ENCODE results near the gene EMX1.

EMX1 gene

DNA sequence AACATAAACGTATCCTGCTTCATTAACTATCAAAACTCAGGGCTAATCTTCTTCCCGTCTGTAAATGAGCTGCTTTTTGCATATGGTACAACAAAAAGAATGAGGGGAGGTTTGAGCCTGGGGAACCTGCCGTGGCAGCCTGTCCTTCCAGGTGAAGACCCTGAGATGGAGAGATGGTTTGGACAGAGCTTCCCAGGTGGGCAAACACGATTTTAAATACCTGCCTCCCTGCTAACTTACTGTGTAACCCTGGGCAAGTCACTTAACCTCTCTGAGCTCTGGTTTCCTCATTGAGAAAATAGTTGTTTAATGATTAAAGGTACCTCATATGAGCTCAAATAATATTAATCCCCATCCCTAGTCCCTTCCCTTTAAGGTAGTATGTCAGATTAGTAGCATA, 9.0 kb downstream of the EMX1 start:
- no peak for DNase-seq

- DNase-seq = no peak
Measured at GRCh38 chr2:72926811-72927465, 9.6 kb downstream of the EMX1 start.

DNA sequence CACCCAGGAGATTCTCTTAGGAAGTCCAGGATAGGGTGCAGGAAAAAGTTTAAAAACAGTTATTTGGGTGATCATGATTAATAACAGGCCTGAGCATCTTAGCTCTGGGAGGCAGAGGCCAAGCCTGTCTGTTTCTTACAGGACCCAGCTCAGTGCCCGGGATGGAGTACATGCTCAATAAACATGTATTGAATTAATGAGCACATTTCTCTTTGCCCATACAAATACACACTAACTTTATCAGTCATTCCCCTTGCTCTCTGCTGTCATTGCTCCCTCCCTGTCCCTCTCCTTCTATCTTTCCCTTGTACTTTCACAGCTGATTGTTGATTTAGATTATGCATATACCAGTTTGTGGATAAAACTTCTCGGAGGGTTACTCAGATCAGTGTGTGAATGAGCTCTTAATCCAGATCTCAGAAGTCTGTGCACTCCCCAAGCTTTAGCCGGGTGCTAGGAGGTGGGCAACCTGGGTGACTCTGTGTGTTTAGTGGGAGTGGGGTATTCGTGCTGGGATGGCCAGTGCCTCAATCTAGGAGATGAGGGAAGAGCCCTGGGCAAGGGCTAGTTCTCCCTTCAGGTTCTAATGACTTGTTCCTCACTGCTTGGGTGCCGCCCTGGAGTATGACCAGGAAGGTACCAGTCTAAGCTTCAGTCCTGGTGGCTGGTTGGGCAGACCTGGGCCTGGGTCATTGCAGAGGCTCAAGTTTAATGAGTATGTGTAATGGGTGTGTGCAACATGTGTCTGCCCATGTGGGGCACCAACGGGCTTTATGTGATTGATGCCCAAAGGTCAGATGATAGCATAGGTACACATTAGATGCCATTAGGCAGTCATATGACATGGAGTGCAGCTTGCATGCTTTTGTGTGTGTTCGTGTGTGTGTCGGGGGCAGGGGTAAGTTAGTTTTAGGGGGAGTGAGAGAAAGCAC, 10.6 kb downstream of the EMX1 start:
- DNase-seq = no peak

- no peak for DNase-seq
Measured at GRCh38 chr2:72929010-72929409, 11.7 kb downstream of the EMX1 start.

DNA sequence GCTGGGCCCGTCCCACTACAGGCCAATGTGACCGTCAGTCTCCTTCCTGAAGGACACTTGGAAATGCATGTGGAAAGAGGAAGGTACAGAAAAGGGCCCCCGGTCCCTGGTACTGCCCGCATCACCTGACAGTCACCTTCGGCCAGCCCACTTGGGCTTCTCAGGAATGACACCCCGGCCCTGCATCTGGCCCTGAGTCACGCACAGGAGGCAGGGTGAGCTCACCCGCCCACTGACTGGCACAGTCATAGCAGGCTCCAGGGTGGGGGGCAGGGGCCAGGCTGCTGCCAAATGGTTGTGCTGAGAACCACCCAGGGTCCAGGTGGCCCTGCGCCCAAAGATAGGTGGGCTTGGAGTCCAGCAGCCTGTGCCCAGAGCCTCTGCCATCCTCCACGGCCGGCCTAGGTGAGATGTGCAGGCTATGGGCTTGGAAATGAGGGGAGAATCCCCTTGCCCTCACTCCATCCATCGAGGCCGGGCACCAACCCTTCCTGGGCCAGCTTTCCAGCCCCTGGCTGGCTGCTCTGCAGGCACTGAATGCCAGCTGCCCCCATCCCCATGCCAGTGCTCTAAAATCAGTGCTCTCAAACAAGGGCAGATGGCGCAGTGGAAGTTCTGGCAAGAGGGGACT, 14.1 kb downstream of the EMX1 start:
- no peak for DNase-seq

- no peak for DNase-seq
Measured at GRCh38 chr2:72932045-72932740, 14.9 kb downstream of the EMX1 start.

DNA sequence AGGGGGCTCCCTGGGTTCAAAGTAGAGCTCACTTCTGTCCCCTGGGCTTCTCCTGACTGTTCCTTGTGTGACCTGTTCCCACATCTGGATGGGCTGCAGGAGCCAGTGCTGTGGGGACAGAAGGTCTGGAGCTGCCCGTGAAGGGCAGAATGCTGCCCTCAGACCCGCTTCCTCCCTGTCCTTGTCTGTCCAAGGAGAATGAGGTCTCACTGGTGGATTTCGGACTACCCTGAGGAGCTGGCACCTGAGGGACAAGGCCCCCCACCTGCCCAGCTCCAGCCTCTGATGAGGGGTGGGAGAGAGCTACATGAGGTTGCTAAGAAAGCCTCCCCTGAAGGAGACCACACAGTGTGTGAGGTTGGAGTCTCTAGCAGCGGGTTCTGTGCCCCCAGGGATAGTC, 15.5 kb downstream of the EMX1 start:
- no peak for DNase-seq

DNA sequence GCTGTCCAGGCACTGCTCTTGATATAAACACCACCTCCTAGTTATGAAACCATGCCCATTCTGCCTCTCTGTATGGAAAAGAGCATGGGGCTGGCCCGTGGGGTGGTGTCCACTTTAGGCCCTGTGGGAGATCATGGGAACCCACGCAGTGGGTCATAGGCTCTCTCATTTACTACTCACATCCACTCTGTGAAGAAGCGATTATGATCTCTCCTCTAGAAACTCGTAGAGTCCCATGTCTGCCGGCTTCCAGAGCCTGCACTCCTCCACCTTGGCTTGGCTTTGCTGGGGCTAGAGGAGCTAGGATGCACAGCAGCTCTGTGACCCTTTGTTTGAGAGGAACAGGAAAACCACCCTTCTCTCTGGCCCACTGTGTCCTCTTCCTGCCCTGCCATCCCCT, 15.9 kb downstream of the EMX1 start:
- no peak for DNase-seq

DNA sequence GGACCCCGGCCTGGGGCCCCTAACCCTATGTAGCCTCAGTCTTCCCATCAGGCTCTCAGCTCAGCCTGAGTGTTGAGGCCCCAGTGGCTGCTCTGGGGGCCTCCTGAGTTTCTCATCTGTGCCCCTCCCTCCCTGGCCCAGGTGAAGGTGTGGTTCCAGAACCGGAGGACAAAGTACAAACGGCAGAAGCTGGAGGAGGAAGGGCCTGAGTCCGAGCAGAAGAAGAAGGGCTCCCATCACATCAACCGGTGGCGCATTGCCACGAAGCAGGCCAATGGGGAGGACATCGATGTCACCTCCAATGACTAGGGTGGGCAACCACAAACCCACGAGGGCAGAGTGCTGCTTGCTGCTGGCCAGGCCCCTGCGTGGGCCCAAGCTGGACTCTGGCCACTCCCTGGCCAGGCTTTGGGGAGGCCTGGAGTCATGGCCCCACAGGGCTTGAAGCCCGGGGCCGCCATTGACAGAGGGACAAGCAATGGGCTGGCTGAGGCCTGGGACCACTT, 16.4 kb downstream of the EMX1 start:
- no peak for DNase-seq

DNA sequence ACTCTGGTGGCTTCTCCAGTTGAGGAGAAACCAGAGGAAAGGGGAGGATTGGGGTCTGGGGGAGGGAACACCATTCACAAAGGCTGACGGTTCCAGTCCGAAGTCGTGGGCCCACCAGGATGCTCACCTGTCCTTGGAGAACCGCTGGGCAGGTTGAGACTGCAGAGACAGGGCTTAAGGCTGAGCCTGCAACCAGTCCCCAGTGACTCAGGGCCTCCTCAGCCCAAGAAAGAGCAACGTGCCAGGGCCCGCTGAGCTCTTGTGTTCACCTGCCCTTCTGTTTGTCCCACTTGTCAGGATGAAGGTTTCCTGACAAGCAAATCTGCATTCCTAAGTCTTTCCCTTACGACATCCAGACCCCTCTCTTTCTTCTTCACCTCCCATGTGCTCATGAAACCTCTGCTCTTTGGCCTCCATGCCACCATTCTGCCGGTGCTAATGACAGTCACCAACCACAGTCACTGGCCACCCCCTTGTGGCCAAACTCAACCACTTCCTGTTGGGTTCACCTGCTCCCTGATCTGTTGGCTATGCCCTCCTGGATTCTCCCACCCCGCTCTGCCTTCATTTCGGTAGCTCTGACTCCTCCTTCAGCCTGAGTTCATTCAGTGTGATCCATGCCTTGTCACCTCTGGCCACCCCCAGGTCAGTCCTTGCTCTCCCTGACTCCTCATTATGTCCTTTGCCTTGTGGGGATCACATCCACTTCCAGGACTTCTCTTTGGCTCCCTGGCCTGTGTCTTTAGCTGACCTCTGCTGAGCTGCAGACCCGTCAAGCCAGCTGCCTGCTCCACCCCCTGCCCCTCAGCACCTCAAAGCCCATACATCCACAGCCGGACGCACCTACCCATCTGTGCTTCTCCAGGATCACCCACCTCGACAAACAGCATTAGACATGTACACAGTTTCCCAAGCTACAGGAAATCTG, 17.6 kb downstream of the EMX1 start:
- no peak for DNase-seq

DNA sequence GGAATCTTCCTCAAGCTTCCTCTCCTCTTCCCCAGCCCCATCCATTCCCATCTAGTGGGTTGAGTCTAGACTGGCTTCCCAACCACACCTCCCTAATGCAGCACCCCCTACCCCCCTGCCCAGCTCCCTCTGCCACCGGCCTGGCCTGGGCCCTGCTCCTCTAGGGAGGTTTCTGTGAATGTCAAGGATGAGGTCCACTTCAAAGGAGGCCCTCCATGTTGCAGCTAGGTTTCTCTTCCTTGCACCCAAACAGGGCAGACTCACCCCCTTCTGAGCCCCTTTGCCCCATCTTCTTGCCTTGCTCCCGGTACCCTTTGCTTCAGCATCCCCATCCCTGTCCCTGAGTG, 18.3 kb downstream of the EMX1 start:
- DNase-seq = no peak

- no peak for DNase-seq
Measured at GRCh38 chr2:72936660-72937355, 19.5 kb downstream of the EMX1 start.

DNA sequence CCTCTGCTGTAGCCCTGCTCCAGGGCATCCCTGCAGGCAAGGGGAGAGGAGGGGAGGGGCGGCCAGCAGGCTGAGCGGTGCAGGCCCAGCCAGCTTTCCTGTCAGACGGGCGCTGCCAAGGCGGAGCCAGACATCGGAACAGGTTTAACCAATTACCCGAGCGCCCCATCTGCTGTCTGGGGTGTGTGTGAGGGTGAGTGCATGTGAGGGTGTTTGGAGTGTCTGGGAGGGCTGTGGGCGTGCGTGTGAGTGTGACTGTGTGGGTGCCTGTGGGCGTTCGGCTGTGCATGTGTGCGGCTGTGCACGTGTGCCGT, 20.0 kb downstream of the EMX1 start:
- no peak for DNase-seq

GRCh38 chr2:72938455-72938854, 21.1 kb downstream of the EMX1 start:
- DNase-seq = no peak

GRCh38 chr2:72940361-72940760, 23.0 kb downstream of the EMX1 start:
- no peak for DNase-seq

GRCh38 chr2:72940786-72941185, 23.5 kb downstream of the EMX1 start:
- DNase-seq = no peak

DNA sequence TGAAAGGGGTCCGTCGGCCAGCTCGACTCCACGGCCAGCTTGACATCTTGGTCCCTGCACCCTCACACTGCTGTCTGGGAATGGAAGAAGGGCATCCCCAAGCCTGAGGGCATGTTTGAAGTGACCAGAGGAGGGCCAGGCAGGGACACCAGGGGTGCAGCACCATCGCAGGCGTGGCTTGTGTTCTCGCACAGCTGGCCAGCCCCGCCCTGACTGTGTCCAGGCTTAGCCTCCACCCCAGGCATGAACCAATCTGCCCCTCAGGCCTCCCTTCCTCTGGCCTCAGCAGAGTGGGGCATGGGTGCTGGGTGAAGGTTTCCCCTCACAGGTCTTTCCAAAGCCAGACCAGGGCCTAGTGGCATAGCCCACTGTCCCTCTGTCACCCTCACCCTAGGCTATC, 25.0 kb downstream of the EMX1 start:
- DNase-seq = no peak

DNA sequence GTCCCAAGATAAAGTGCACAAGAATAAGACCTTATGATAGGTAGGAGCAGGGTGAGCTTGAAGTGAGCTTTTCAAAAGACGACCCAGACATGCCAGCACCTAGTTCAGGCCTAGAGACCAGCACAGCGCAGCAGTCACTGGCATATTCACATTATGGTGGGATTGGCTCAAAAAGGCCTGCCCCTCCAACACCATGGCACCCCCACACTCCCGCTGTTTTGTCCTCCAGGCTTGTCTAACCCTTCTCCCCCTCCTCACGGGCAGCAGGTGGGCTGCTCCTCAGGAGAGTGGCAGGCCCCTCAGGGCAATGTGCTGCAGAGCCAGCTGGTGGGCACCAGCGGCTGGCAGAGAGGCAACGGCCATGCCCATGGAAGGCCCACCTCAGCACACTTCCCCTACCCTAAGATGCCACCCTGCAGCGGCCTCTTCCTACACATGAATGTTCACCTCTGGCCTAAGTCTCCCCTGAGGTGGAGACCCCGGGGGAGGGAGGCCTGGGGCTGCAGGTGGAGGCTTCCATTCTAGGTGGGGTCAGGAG, 25.6 kb downstream of the EMX1 start:
- no peak for DNase-seq

DNA sequence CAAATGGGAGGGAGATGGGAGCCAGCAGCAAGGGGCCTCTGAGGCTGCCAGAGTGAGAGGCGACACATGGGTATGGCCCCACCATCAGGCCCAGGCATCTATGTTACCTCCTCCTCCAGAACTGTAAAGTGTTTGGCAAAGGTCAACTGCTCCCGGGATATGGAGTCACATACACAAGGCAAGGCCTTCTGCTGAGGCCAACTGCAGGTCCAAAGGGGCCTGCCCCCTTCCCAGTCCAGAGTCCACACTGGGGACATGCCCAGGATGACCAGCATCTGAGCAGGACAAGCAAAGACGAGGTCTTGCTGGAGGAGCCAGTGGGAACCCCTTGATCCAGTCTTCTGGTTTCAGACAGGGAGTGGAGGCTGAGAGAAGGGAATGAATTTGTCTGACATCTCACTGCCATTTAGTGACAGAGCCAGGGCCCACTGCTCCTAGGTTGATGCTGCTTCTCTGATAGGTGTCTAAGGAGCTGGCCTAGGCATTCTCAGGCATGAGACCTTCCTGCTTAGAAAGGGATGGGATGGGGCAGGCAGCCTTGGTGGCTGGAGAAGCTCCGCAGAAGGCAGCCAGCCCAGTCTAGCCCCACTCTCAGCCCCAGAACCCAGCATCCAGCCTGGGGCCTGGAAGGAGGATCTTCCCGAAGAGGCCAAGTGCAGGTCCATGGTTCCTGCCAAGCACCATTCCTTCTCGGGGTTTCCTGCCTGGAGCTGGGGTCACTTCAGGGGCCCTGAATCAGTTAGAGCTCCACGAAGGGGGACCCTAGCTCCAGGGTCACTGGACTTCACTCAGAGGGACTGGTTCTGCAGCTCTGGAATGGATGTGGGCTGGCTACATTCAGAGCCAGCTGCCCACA, 26.4 kb downstream of the EMX1 start:
- DNase-seq = no peak

GRCh38 chr2:72944804-72945449, 27.6 kb downstream of the EMX1 start:
- DNase-seq = no peak

All from CD4-positive, alpha-beta T cell treated with Interleukin-1 beta for 1 hour (primary cell).